SK-N-SH (cell line): ENCODE measurements around the gene TMEM88. TPM values are rescaled to one million over a fixed set of nuclear protein-coding genes. Genes with fewer than 3 reads are reported as not detected.

Experiments used
- CTCF ChIA-PET: fragments of 300-600, 350-600 bp; formaldehyde crosslinking; extraction: SDS; loops from one replicate; lab custom pipeline; 2021; lab: Yijun Ruan, JAX
- POLR2A ChIA-PET: fragments of 350-600 bp; sonication (Branson Sonifier 250); formaldehyde crosslinking; extraction: SDS; loops from one replicate; lab custom pipeline; 2020; ENCODE audit warnings: antibody characterized with exemption, inconsistent platforms; lab: Yijun Ruan, JAX
- DNase-seq: peaks from one replicate; pipeline ENCODE4 v3.0.0; 2012
- H2AFZ ChIP-seq: fragments of 200-600 bp; sonication (generic); 2 replicates; pipeline ENCODE4 v1.8.1; 2016; ENCODE audit warnings: antibody characterized with exemption, mild to moderate bottlenecking, low read depth
- H3F3A ChIP-seq: fragments of 200-600 bp; sonication (generic); replicated peaks from 2 replicates; pipeline ENCODE3; 2016; ENCODE audit warnings: antibody characterized with exemption, mild to moderate bottlenecking; ENCODE audit not compliant: insufficient read depth
- H3K27ac ChIP-seq, 2 experiments: fragments of 200-500 bp in 1 of 2; fragments of 200-600 bp in 1 of 2; sonication (Bioruptor generic) in 1 of 2; sonication (generic), shearing (Covaris generic) in 1 of 2; 2 replicates each; pipeline versions ENCODE4 v1.5.1 to v1.6.1; 2014 to 2016; ENCODE audit warnings: low read depth in 2 of 2, inconsistent platforms in 1 of 2, low read length in 1 of 2, mild to moderate bottlenecking in 1 of 2, mixed read lengths in 1 of 2
- H3K27me3 ChIP-seq: fragments of 200-600 bp; sonication (generic), shearing (Covaris generic); 2 replicates; pipeline ENCODE4 v1.6.1; 2016; ENCODE audit warnings: mixed run types; ENCODE audit not compliant: insufficient read depth
- H3K36me3 ChIP-seq, 2 experiments: fragments of 200-500 bp in 1 of 2; fragments of 200-600 bp in 1 of 2; sonication (Bioruptor generic) in 1 of 2; sonication (generic) in 1 of 2; replicated peaks in 1 of 2; 2 replicates each; pipeline versions ENCODE3 to v1.5.1; 2014 to 2016; ENCODE audit warnings: low read length in 1 of 2, mild to moderate bottlenecking in 1 of 2; ENCODE audit not compliant: insufficient read depth in 2 of 2, control insufficient read depth in 1 of 2
- H3K4me1 ChIP-seq, 2 experiments: fragments of 200-500 bp in 1 of 2; fragments of 200-600 bp in 1 of 2; sonication (Bioruptor generic) in 1 of 2; sonication (generic), shearing (Covaris generic) in 1 of 2; 2 replicates each; pipeline versions ENCODE4 v1.5.1 to v1.6.1; 2014 to 2016; ENCODE audit warnings: low read depth in 1 of 2, low read length in 1 of 2, mixed run types in 1 of 2; ENCODE audit not compliant: insufficient read depth in 2 of 2, control insufficient read depth in 1 of 2
- H3K4me2 ChIP-seq: fragments of 200-600 bp; sonication (generic), shearing (Covaris generic); 2 replicates; pipeline ENCODE4 v1.6.1; 2017; ENCODE audit warnings: mixed run types
- H3K4me3 ChIP-seq, 2 experiments: fragments of 200-500 bp in 1 of 2; fragments of 200-600 bp in 1 of 2; sonication (Bioruptor generic) in 1 of 2; sonication (generic), shearing (Covaris generic) in 1 of 2; 2 replicates each; pipeline versions ENCODE4 v1.5.1 to v1.8.1; 2014 to 2016; ENCODE audit warnings: low read depth in 2 of 2, inconsistent platforms in 1 of 2, low read length in 1 of 2, mild to moderate bottlenecking in 1 of 2, mixed read lengths in 1 of 2, moderate library complexity in 1 of 2
- H3K79me2 ChIP-seq: fragments of 200-600 bp; sonication (generic); 2 replicates; pipeline ENCODE4 v1.8.1; 2017; ENCODE audit warnings: mild to moderate bottlenecking; ENCODE audit not compliant: insufficient read depth
- H3K9ac ChIP-seq: fragments of 200-600 bp; sonication (generic); 2 replicates; pipeline ENCODE4 v1.6.1; 2017; ENCODE audit warnings: mixed run types
- H3K9me2 ChIP-seq: fragments of 200-600 bp; sonication (generic); 2 replicates; pipeline ENCODE4 v1.6.1; 2017; ENCODE audit warnings: mixed run types
- H3K9me3 ChIP-seq: fragments of 200-600 bp; sonication (generic); 2 replicates; pipeline ENCODE4 v1.6.1; 2017; ENCODE audit warnings: mixed run types, mild to moderate bottlenecking, moderate library complexity
- H4K20me1 ChIP-seq: fragments of 200-600 bp; sonication (generic); 2 replicates; pipeline ENCODE4 v1.6.1; 2017; ENCODE audit warnings: mild to moderate bottlenecking, mixed run types; ENCODE audit not compliant: insufficient read depth
- CHD2 ChIP-seq: fragments of 150-350 bp; IDR thresholded peaks from 2 replicates; pipeline ENCODE4 v1.6.1; 2018; ENCODE audit warnings: low read length; ENCODE audit not compliant: partially characterized antibody
- EP300 ChIP-seq, 2 experiments: IDR thresholded peaks; 2 replicates each; pipeline versions ENCODE4 v1.4.0 to v1.6.1; 2012; ENCODE audit warnings: borderline replicate concordance in 1 of 2, low read depth in 1 of 2, low read length in 1 of 2
- FOSL2 ChIP-seq: IDR thresholded peaks from 2 replicates; pipeline ENCODE4 v1.4.0; 2012; ENCODE audit warnings: low read depth, mild to moderate bottlenecking, moderate library complexity, borderline replicate concordance
- FOXJ3 ChIP-seq: sonication (generic); formaldehyde crosslinking; IDR thresholded peaks from 2 replicates; pipeline ENCODE4 v1.5.1; 2020; ENCODE audit warnings: mild to moderate bottlenecking, missing genetic modification reagents
- FOXM1 ChIP-seq: IDR thresholded peaks from 2 replicates; pipeline ENCODE4 v1.4.0; 2012; ENCODE audit warnings: low read depth, mild to moderate bottlenecking
- GABPA ChIP-seq: IDR thresholded peaks from 2 replicates; pipeline ENCODE4 v1.4.0; 2012; ENCODE audit warnings: low read depth, mild to moderate bottlenecking
- GATA2 ChIP-seq: sonication (generic); formaldehyde crosslinking; IDR thresholded peaks from 2 replicates; pipeline ENCODE4 v1.5.0; 2020; ENCODE audit warnings: mild to moderate bottlenecking, missing genetic modification reagents
- JUND ChIP-seq: IDR thresholded peaks from 2 replicates; pipeline ENCODE4 v1.4.0; 2012
- MAX ChIP-seq: IDR thresholded peaks from 2 replicates; pipeline ENCODE4 v1.4.0; 2012; ENCODE audit warnings: low read depth
- MEF2A ChIP-seq: IDR thresholded peaks from 2 replicates; pipeline ENCODE4 v1.4.0; 2012; ENCODE audit warnings: low read depth, borderline replicate concordance
- MXI1 ChIP-seq: IDR thresholded peaks from 2 replicates; pipeline ENCODE4 v1.6.1; 2012; ENCODE audit warnings: mild to moderate bottlenecking, low read depth, low read length, improper control_type of control experiment
- NFIC ChIP-seq: IDR thresholded peaks from 2 replicates; pipeline ENCODE4 v1.4.0; 2012; ENCODE audit warnings: borderline replicate concordance
- NRF1 ChIP-seq: IDR thresholded peaks from 2 replicates; pipeline ENCODE4 v1.6.1; 2012; ENCODE audit warnings: low read depth, mild to moderate bottlenecking, low read length
- POLR2AphosphoS5 ChIP-seq: IDR thresholded peaks from 2 replicates; pipeline ENCODE4 v1.6.1; 2012; ENCODE audit warnings: low read depth, low read length
- RAD21 ChIP-seq: IDR thresholded peaks from 2 replicates; pipeline ENCODE4 v1.6.1; 2012; ENCODE audit warnings: mild to moderate bottlenecking, low read length
- RCOR1 ChIP-seq: fragments of 150-350 bp; IDR thresholded peaks from 2 replicates; pipeline ENCODE4 v1.6.1; 2017; ENCODE audit warnings: antibody characterized with exemption, low read length
- REST ChIP-seq: IDR thresholded peaks from 2 replicates; pipeline ENCODE4 v1.6.1; 2012; ENCODE audit warnings: mild to moderate bottlenecking, low read depth, low read length, moderate library complexity
- RXRA ChIP-seq: IDR thresholded peaks from 2 replicates; pipeline ENCODE4 v1.4.0; 2012; ENCODE audit warnings: low read depth, mild to moderate bottlenecking, borderline replicate concordance
- SIN3A ChIP-seq: IDR thresholded peaks from 2 replicates; pipeline ENCODE4 v1.6.1; 2012; ENCODE audit warnings: low read depth, mild to moderate bottlenecking, low read length, moderate library complexity, borderline replicate concordance
- SMC3 ChIP-seq: IDR thresholded peaks from 2 replicates; pipeline ENCODE4 v1.6.1; 2012; ENCODE audit warnings: low read depth, low read length, improper control_type of control experiment
- TAF1 ChIP-seq: IDR thresholded peaks from 2 replicates; pipeline ENCODE4 v1.6.1; 2012; ENCODE audit warnings: low read depth, mild to moderate bottlenecking, low read length, moderate library complexity, borderline replicate concordance
- TCF12 ChIP-seq: IDR thresholded peaks from 2 replicates; pipeline ENCODE4 v1.4.0; 2012
- TEAD4 ChIP-seq: IDR thresholded peaks from 2 replicates; pipeline ENCODE4 v1.4.0; 2012; ENCODE audit warnings: mild to moderate bottlenecking, borderline replicate concordance; ENCODE audit not compliant: insufficient read depth
- USF1 ChIP-seq: IDR thresholded peaks from 2 replicates; pipeline ENCODE4 v1.4.0; 2012; ENCODE audit warnings: low read depth, borderline replicate concordance
- USF2 ChIP-seq: fragments of 150-350 bp; IDR thresholded peaks from 2 replicates; pipeline ENCODE4 v1.6.1; 2017; ENCODE audit warnings: antibody characterized with exemption, low read length, low read depth, borderline replicate concordance
- YY1 ChIP-seq: IDR thresholded peaks from 2 replicates; pipeline ENCODE4 v1.4.0; 2012; ENCODE audit warnings: low read depth, mild to moderate bottlenecking
- ZBTB33 ChIP-seq: IDR thresholded peaks from 2 replicates; pipeline ENCODE4 v1.4.0; 2012; ENCODE audit warnings: low read depth, borderline replicate concordance
- WGBS: methylation state at CpG from one replicate; pipeline ENCODE4 v1.1.6; 2017; ENCODE audit warnings: low lambda C conversion rate; 5-methylcytosine and 5-hydroxymethylcytosine counted together
- polyA plus RNA-seq, 3 experiments: library from polyadenylated mRNA; depleted of rRNA; stranded (reverse); fragments of >200 nt; gene quantifications; 2 replicates each; pipeline ENCODE4 v1.2.3, GENCODE V29; 2012

Gene TMEM88
- polyA plus RNA-seq, 1 of the 3 experiments (the other 2 are of a cell fraction), result 1.2 TPM

GRCh38 chr17:7841915-7842379, 12.9 kb upstream of the TMEM88 start:
- peak; percentile 94 for DNase-seq
- Histone ChIP-seq H3F3A (peaks cover 44% of the 10 kb centered on the region), H3K9me3 (no peaks in the 10 kb centered on the region), H3K9ac (peak overlapping the region; percentile 99), H3K4me2 (peak overlapping the region; percentile 92), H3K79me2 (peaks cover 71% of the 10 kb centered on the region), H3K9me2 (no peaks in the 10 kb centered on the region), H3K27me3 (no peaks in the 10 kb centered on the region), H2AFZ (peak overlapping the region; percentile 42; the same call in 1 of the 2 replicates), H3K4me3 (peak overlapping the region; percentile 66 to 67), H3K36me3 (peaks cover 8 to 26% of the 10 kb centered on the region in 2 experiments), H3K4me1 (peaks cover 36 to 45% of the 10 kb centered on the region in 2 experiments), H4K20me1 (peaks cover 46% of the 10 kb centered on the region), H3K27ac (peak overlapping the region; percentile 95 to 100)
- ChIA-PET CTCF (interaction anchor here (0.9 to 2.1 kb wide), 5 partner anchors 17 to 200 kb away, joined by 4 to 6 read pairs (median 5); no protein-coding TSS in a partner anchor), POLR2A (interaction anchor here (0.7 to 2.2 kb wide), 5 partner anchors 9 to 155 kb away, joined by 3 to 9 read pairs (median 4); partner anchors contain the start of genes CHD3, CYB5D1, KDM6B and NAA38)
- WGBS, result 0% methylated on average over 10 of the region's 46 CpGs
- TF ChIP-seq RCOR1 (no peak), FOXJ3 (CRISPR knock-in tag) (no peak), CHD2 (no peak), REST (0 out of 2 replicates have a peak, but pooled peaks have one; percentile 2), SIN3A (no peak), JUND (no peak), FOSL2 (no peak), MAX (no peak), USF1 (peak; percentile 72), TCF12 (no peak), MXI1 (no peak; the same call in 1 of the 2 replicates), GABPA (no peak), SMC3 (no peak), TAF1 (peak; percentile 22; the same call in 1 of the 2 replicates), RAD21 (no peak), FOXM1 (no peak), RXRA (no peak), ZBTB33 (no peak), GATA2 (CRISPR knock-in tag) (no peak), NRF1 (0 out of 2 replicates have a peak, but pooled peaks have one; percentile 27), YY1 (no peak), TEAD4 (no peak), MEF2A (no peak), EP300 (IDR thresholded peaks at IDR 0.05; ENCODE audit: borderline replicate concordance in 1 of 2, low read depth in 1 of 2, low read length in 1 of 2) (no peak), POLR2AphosphoS5 (no peak; the same call in 1 of the 2 replicates), NFIC (no peak), USF2 (no peak)
